GM21390 (cell line): ENCODE data around the gene TNIK.
A peak's percentile ranks its signal among the peaks of the same experiment; 100 is the strongest.
"Not testable (repeated sequence)": the region's sequence is repeated elsewhere in the genome, so short reads cannot be mapped to it uniquely, and the experiment has no call there.

ENCODE experiments used
- ATAC-seq: cut with Tn5 transposase; IDR thresholded peaks from one replicate; pipeline ENCODE4 v1.9.1; 2021; ENCODE audit not compliant: unreplicated experiment

TNIK gene

DNA sequence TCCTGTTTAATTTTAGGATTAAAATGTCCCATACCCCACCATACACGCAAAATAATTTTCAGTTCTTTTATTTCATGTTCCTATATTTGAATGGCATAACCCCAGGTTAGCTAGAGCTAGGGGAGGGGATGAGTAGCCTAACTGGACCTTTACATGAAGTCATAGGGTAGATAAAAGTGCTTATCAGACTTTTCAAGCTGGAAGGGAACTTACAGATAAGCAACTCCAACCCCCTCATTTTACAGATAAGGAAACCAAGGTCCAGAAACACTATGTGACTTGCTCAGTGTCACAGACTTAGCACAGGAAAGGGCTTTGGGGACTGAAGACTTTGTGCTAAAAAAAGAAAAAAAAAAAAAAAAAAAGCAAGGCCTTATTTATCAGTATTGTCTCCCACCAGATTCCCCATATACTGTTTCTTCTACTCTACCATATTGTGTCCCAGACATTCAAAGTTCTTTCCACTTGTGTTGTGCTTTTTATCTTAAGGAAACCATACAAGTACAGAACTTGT, 10.6 kb upstream of the TNIK start:
- no peak for ATAC-seq

DNA sequence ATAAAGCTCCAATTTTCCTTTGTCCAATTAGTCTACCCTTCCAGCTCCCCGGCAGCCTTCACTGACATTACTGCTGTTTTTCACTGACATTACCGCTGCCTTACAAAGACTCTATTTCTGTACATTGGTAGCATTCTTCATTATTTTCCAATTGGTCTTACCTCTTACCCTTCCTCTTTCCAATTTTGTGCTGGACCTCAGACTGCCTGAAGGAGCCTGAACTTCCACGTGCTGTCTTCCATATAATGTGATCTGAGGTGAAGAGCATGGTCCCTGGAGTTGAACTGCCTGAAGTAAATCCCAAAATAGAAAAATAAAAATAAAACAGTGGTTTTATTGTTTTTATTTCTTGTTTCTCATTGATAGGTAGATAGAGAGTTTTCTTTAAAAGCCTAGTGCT, 9.2 kb upstream of the TNIK start:
- no peak for ATAC-seq

DNA sequence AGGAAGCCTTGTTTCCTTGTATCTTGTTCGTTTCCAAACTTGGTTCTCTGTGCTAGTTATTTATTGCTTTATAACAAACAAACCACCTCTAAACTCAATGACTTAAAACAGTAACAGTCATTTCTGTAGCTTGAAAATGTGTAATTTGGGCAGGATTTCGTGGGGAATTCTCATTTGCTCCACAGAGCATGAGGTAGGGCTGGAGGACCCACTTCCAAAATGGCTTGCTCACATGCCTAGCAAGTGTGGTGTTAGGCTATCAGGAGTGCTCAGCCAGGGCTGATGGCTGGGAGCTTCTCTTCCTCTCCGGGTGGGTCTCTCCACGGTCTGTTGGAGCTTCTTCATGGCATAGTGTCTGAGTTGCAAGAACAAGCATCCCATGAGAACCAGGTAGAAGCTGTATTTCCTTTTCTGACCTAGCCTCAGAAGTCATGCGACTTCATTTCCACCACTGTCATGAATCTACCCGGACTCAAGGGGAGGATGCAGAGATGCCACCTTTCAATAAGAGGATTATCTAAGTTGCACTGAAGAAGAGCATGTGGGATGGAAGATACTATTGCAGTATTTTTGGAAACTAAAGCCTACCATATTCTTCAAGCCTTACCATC, 8.2 kb upstream of the TNIK start:
- no peak for ATAC-seq

DNA sequence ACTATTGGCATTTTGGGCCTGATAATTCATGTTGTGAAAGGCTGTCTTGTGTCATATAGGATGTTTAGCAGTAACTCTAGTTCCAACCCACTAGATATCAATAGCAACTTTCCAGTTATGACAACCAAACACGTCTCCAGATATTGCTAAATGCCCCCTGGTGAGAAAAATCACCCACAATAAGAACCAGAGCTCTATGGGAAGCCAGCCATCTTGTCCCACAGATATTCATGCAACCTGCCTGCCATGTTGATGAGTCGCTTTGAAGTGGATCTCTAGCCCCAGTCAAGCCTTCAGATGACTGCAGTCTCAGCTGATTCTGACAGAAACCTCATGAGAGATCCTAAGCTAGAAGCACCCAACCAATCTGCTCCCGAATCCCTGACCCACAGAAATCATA, 5.6 kb upstream of the TNIK start:
- no peak for ATAC-seq

DNA sequence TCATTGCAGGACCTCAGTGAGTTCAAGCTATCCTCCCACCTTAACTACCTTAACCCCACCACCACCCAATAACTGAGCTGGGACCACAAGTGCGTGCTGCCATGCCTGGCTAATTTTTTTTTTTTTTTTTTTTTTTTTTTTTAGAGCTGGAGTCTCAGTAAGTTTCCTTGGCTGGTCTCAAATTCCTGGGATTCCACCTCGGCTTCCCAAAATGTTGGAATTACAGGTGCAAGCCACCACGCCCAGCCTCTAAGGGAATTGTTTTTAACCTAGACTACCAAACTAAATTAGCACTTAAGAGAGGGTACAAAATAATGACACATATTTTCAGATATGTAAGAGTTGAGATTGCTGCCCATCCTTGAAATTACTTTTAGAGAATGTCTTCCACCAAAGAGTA, 4.3 kb upstream of the TNIK start:
- ATAC-seq, result no peak

DNA sequence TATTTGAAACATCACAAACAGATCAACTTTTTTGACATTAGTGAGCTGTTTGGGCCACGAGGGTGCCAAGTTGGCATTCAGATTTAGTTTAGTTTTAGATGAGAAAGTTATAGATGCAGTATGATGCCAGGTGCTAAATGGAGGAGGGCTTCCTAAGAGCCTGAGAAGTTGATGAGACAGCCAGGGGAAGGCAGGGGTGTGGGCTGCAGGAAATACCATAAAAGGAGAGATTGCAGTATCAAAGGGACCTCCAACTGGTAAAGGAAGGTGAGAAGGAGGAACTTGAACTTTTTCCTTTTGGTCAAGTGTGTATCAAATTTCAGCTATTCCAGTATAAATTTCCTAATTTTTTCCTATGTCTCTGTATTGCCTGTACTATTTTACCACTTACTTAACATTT, 2.0 kb upstream of the TNIK start:
- no peak for ATAC-seq

DNA sequence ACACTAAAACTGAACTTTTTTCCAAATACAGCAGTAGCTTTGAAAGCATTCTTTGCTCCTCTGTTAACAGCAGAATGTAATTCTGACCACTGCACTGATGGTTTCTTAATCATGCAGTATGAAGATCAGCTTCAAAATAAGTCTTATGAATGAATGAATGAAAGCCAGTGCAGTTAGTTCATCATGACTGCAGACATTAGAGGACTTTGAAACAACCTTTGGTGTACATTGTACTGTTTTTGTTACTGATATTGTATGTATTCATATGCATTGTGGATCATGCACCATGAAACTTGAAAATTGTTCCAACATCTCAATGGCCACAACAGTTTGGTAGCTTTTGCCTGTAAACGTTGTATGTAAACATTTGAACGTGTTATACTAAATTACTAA, 1.3 kb upstream of the TNIK start:
- ATAC-seq, result no peak

DNA sequence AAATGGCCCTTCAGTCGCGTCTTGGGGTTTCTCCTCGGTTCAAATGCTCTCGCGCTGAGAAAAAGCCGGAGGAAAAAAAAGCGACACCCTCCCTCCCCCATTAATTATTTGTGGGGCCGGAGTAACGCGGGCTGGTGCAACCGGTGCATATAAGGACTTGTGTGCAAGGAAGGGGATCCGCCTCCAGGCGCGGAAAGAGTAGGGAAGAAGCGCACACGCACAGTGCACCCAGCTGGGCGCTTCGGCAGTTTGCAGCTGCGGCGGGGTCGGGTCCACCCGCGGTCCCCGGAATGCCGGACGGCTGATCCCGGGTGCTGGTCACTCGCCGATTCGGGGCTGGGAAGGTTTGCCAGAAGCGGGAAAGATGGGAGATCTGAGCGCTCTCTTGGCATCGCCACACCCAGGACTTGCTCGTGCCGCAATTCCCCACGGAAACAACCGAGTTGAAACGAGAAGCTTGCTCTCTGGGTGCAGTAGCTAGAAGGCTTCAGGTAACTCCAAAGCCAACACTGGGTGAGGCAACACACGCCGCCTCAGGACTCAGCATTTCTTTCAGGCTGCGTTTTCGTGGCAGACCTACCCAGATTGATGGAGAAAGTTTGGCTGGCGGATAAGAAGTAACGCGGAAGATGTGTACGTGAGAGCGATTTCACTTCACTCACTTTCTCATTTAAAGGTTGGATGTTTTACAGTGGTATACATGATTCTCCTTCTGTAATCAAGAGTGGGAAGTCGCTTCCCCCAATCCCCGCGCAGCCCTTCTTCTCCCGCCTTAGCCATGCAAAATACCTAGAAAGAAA, 720 bp upstream of the TNIK start:
- ATAC-seq, result peak; percentile 37

DNA sequence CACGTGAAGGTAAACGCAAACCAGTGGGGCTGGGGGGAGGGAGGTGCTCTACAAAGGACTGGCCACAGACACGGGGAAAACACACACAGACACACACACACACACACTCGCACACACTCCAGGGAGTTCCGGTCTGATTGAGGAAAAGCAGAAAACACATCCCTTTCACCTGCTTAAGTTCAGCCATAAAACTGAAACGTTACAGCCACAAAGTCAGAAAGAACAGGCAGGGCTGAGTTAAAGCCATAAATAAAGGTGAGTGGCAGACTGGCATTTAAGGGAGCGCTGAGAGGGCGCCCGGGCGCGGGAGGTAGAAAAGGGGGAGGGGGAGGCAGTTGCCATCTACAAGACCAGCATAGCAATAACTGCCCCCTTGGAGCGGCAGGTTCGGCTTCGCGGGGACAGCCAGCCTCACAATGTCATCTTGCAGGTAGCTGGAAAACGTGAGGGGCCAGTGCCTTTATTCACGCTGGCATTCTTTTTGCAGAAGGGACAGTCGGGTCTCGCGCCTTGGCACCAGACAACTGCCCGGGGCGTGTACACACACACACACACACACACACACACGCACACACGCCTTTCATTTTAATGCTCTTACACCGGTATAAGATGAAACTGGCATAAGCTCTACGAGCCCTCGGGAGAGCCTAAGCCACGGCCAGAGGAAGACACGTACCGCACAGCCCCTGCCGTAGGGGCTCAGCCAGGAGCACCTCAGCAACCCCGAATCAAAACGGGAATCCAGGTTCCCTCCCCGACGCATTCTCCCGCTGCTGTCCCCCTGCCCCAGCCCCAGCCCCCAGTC, 866 bp downstream of the TNIK start:
- no peak for ATAC-seq

DNA sequence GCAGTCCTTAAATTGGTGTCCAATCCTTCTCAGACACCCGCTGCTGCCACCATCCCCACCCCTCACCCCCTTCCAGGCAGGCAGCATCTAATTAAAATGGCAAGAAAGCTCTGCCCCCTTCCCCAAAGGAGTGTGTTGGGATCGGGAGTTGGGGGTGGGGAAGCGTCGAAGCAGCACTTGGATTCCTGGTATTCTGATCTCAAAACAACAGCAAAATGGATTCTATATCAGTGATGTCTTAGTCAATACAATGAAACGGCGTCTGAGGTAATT, 1.4 kb downstream of the TNIK start:
- ATAC-seq, result no peak

DNA sequence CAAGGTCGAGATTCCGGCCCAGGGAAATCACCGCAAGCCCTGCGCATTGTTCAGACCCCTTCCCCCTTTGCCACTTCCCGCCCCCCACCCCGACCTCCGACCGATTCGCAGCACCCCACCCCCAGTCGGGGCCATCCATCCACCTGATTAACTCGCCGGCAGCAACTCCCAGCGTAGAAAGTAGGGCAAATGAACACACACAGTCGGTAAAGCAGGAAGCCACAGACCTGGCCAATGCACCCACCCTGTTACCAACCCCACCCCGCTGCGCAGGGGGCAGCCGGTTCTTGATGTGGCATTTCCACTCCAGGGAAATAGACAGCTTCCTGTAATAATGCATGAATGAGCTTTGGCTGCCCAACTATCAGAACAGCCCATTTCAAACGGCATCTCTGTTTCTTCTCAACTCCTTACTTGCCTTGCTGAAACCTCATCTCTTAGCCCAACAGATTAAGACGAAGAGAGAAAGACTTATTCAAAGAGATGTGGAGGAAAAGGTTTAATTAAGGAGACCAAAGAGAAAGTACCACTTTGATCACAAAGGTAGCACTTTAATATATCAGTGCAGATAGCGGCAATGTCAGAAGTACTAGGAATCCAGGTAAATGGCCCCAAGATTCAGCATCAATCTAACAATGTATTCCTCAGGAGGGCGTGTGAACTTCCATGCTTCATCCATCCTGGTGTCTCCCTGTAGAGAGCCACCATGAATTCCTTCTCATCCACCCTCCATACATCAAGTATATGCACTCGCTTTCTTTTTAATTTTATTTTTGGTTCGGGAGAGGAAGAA, 1.9 kb downstream of the TNIK start:
- no peak for ATAC-seq

DNA sequence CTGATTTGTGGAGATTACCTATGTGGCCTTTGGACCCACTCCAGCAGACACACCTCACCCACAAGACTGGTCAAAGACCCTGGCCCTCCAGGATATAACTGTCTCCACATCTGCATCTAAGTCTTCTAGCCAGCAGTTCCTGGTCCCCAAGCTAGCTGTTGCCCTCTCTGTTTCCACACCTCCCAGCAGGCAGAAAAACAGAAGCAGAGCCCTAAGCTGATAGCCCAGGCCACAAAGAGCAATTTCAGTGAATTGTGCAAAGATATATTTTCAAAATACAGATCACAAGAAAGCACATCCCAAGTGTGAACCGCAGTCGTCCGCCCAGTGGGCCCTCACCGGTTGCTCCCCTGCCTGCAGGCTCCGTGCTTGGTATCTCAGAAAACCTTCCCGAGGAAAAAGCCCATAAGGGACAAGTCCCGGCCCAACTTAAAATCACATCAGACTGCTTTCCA, 2.6 kb downstream of the TNIK start:
- no peak for ATAC-seq

DNA sequence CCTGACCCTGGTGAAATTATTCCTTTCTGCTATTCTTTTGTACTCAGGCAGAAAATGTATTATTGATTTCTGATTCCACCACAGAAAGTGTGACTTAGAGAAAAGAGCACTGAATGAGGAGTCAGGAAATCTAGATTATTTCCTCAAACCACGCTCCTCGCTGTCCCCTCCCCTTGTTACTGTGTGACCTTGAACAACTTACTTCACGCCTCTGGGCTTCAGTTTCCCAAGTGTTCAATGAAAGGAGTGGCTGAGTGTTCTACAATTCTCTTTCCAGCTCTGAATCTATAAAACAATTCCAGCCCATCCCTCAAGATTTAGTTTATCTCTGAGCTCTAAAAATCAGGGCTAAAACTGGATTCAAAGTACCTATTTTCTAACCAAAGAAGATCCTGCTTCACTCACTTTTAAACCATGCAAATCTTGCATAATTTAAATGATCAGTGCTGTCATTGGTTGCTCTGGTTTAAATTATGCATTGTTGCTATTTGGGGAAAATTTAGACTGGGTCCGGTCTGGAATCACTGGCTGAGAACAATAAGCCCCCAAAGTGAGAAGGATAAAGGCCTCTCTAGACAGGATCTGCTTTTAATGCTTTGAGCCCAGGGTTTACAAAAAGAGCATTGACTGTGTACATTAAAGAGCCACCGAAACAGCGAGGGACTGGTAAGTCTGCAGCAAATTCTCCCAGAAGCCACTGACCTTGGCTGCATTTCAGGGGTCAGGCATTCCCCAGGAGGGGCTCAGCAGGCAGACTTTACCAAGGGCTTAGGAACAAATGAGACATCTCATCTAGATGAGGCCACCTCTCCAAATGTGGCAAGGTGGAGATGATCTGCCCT, 3.2 kb downstream of the TNIK start:
- ATAC-seq, result no peak

DNA sequence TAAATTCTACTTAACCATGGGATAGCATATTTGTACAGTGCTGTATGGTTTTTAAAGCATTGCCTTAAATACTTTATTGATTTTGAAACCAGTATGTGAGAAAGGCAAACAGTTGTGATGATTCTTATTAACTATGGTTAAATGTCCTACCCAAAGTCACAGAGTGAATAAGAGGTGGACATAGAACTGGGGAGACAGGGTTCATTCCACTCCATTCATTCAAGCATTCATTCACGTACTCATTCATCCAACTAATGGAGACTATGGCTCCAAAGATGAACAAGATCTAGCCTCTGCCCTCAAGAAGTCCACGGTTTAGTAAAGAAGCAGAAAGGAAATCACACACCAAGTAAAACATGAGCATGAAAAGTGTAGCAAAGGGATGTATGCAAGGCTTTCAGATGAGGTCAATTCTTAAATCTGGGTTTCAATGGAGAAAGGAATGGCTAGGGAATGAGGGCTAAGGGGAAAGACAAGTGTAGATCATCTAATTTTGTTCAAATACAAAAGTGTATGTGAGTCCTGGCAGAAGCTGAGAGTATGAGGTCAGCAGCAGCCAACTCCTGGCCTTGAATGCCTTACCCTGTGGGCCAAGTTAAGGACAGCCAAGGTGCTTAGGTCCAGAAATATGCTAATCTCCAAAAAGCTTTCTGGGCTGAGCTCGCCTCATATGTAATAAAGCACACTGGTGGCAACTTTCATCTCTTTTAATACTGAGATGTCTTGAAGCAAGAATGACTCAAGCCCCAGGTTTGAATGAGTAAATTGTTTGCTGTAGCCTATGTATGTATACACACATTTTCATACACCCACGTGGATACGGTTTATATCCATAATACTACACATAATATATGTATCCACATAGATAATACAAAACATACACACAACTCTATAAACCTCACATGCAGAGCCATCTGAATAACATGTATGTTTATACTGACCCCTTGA, 4.3 kb downstream of the TNIK start:
- no peak for ATAC-seq

DNA sequence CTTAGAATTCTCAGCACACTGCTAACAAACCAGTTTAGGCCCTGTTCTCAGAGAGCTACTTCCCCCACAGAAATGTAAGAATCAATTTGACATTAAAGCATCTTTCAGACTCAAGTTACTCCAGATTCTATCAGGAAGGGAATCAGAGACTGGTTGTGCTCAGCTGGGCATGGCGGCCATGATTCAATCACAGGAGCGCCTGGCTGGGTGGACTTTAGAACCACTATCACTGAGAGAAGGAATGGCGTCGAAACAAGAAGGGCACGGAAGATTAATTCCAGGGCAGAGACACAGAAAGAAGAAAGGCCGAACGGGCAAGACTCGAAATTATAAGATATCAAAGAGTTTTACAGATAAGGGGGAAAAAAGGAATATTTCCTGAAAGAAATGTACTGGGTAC, 6.2 kb downstream of the TNIK start:
- no peak for ATAC-seq

DNA sequence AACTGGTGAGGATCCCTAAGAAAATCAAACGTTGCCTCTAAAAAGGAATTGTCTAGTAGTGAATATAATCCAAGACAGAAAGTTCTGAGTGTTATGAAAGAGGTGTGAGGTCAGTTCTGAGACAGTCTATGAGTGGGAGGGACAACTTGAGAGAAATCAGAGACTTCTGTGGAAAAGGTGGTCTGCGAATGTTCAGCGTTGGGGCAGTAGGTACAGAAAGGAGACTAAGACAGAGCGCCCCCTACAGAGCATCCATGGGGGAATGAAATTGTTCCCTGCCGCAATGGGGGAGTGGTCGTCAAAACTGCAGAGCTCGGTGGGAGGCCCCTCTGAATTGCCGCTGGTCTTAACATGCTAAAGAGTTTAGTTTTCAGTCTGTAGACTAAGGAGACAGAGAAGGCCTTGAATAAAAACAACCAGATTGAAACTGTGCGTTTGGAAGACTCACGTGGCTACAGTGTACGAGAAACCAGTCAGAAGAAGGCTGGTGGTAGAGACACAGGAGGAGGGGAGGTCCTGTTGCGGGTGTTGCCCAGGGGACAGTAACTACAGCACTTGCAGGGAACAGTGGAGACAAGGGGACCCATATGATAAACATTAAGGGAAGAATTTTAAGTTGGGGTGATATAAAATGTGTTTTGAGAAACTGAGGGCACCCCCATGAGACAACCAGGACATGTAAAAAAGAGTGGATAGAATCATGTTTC, 6.9 kb downstream of the TNIK start:
- no peak for ATAC-seq

DNA sequence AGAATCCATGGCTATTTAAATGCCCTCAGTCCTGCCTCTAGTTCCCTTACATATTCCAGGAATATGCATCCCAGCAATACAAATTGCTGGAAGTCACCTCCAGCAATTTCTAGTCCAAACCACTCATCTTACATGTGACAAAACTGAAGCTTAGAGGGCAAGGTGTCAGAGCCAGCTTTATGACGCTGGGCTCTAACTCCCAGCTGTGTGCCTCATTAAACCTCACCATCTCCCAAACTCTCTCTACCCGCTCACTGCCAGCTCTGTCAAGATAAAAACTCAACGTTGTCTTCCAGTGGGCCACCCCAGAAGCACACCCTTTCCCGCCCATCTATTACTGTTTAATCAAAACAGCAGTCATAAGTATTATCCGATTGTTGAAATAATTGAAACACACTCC, 7.9 kb downstream of the TNIK start:
- ATAC-seq, result no peak

DNA sequence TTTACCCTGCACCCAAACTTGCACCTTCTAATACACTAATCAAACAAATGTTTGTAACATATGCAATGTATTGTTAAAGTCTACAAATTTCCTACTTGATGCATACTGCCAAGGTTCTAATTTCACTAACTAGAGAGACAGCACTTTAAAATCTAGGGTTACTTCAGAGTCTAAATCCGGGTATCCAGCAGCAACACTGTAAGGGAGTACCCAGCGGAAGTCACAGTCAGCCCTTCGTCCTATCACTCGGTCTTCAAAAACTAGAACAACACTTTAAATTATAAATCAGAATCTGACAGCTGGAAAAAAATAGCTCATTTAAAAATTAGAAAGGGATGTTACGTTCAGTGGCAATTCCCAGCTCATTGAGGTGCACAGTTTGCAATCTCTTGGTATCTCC, 8.3 kb downstream of the TNIK start:
- no peak for ATAC-seq

DNA sequence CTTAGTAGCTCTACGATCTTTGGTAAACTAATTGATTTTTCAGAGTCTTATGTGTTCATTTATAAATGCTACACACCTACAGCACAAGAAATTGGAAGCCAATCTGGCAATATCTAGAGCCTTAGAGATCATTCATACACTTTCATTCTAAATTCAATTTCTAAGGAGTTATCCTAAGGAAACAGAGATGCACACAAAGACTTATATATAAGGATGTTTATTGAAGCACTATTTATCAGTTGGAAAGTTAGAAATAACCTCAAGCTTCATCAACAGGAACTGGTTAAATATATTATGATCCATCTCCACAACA, 12.7 kb downstream of the TNIK start:
- ATAC-seq, result not testable (repeated sequence)
